SU-DHL-6 (cell line): Measurements from ENCODE around the gene SPDYE2.
"Not testable (repeated sequence)": the region's sequence is repeated elsewhere in the genome, so short reads cannot be mapped to it uniquely, and the experiment has no call there.

Source experiments
- CTCF ChIP-seq: fragments of 200-600 bp; sonication (generic); IDR thresholded peaks from one replicate; pipeline ENCODE4 v1.5.1; 2017; ENCODE audit warnings: antibody characterized with exemption, mild to moderate bottlenecking, low read length, moderate library complexity; ENCODE audit not compliant: insufficient read depth, poor library complexity, severe bottlenecking
- EZH2phosphoT487 ChIP-seq: fragments of 200-600 bp; sonication (generic), shearing (Covaris generic); conservative IDR thresholded peaks from 2 replicates; pipeline ENCODE4 v1.6.1; 2018; ENCODE audit warnings: mild to moderate bottlenecking, antibody characterized with exemption, low read length, moderate library complexity, mixed read lengths

DNA sequence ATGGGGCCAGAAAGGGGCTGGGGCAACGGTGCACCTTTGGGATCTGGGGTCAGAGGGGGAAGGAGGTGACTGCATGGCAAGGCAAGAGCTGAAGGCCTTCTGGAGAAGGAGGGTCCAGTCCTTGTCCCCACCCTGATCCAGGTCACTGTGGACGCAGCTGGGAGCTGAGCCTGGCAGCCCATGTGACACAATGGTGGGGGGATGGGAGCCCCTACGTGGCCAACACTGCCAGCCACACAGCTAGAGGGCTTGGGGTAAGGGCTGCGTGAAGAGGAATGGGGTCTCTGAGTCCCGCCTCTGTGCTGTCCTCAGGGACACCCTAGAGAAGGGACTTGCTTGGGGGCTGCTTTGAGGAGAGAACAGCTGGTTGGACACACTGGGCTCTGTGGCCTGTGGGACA is 30.7 kb downstream of the SPDYE2 start:
- TF ChIP-seq CTCF, EZH2phosphoT487: not testable (repeated sequence)
